Measurements from ENCODE around the gene MUC20.
"Not testable (repeated sequence)": the region's sequence is repeated elsewhere in the genome, so short reads cannot be mapped to it uniquely, and the experiment has no call there.

The MUC20 gene

DNA sequence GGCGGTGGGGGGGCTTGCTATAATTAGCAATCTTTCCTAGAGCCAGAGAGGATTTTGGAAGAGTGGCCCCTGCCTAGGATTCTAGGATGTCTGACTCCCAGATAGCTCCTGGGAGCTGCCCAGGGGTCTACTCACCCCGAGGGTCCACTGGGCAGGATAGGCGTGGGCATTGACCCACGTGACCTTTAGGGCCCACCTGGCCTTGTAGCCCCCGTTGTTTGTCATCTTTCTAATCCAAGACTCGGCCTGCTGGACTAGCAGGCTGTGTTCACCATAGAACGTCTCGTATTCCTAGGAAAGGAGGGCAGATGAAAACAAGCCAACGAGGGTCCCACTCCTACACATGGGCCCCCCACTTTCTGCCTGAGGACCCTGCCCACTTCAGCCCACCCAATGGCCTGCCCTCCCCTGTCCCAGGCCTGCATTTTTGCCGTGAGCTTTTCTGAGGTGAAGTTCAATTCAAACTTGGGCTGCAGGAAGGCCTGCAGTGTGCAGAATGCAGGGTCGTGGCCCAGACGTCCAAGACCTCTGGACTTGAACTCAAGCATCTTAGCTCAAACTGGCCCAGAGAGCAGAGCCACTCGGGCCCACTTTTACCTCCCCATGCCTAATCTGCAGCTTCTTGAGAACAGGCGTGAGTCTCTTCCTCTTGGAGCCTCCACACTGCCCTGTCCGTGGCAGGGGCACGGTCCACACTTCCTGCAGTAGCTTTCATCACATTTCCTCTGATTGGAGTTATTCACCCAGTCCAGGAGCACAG is 49.5 kb downstream of the MUC20 start:
- DNase-seq (ENCODE audit: low read depth in 2 of 2), result no peak

GRCh38 chr3:195770841-195771645 is 50.3 kb downstream of the MUC20 start:
- DNase-seq (ENCODE audit: low read depth in 2 of 2), result not testable (repeated sequence)

DNA sequence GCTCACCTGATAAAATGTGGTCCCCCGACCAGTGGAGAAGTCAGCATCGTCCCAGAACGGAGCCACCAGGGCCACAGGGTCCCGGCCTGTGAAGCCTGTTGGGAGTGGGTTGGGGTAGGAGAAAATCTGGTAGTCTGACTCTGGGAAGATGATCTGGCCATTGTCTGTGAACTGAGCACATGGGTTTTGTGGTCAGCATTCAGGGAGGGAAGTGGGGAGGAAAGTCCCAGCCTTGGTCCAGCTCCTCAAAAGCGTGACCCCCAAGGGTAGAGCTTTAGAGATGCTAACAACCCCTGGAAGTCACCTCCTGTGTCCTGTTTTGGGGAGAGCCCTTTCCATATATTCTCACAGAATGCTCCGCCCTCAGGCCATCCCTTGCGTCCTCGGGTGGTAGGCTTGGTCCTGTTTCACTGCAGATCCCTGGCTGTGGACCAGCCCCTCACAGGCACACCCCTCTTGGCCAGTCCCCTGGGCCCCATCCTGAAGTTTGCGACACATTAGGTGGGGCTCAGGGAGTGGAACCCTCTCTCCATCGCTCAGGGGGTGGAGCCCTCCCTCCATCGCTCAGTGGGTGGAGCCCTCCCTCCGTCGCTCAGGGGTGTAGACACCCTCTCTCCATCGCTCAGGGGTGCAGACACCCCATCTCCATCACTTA is 51.0 kb downstream of the MUC20 start:
- no peak for DNase-seq (ENCODE audit: low read depth in 2 of 2)

GRCh38 chr3:195773956-195774537 is 53.3 kb downstream of the MUC20 start:
- no peak for DNase-seq (ENCODE audit: low read depth in 2 of 2)

DNA sequence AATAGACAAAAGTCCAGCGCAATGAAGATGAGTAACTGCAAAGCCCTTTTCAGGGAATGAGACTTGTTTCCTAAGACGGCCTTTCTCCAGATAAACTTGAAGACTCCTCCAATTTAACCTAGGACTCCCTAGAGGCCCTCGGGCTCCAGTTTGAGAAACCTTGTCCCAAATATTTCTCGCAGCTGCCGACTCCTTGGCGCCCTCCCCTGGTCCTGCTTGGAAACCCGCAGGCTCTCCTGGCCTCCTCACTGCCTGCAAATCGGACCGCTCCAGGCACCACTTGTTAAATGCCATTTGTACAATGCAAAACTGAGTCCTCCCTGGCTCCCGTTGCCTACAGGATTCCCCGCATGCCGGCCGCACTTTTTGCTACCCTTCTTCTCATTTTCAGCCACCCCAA is 54.1 kb downstream of the MUC20 start:
- no peak for DNase-seq (ENCODE audit: low read depth in 2 of 2)

GRCh38 chr3:195777975-195778374 is 57.2 kb downstream of the MUC20 start:
- no peak for DNase-seq (ENCODE audit: low read depth in 2 of 2)

- not testable (repeated sequence) for DNase-seq (ENCODE audit: low read depth in 2 of 2)
Observed at GRCh38 chr3:195781236-195781635, 60.5 kb downstream of the MUC20 start.
